Dermis microvascular lymphatic vessel endothelial cell (primary cell): Measurements from ENCODE around the gene STAB1. TPM values are rescaled to one million over a fixed set of nuclear protein-coding genes. Genes with fewer than 3 reads are reported as not detected.

Experiments used
- DNase-seq, 2 donors: peaks; one replicate each; pipeline versions ENCODE4 v3.0.0 to v3.0.0-alpha.2; 2010; ENCODE audit warnings: low read depth in 2 of 2
- total RNA-seq: library from RNA; depleted of rRNA; stranded (reverse); fragments of >200 nt; gene quantifications from 2 replicates; pipeline ENCODE4 v1.2.1, GENCODE V29; 2014

STAB1 gene
- total RNA-seq, 1 donor from 2014 or later = 117 TPM

- DNase-seq = no peak
Observed at GRCh38 chr3:52458031-52458760, 36.9 kb upstream of the STAB1 start.

GRCh38 chr3:52458770-52459545 is 36.2 kb upstream of the STAB1 start:
- DNase-seq = no peak

- DNase-seq = no peak
Observed at GRCh38 chr3:52461874-52462273, 33.3 kb upstream of the STAB1 start.

GRCh38 chr3:52463416-52463815 is 31.7 kb upstream of the STAB1 start:
- DNase-seq = no peak

- no peak for DNase-seq
Observed at GRCh38 chr3:52468336-52468735, 26.8 kb upstream of the STAB1 start.

GRCh38 chr3:52469001-52469400 is 26.1 kb upstream of the STAB1 start:
- DNase-seq = peak in 1 of 2 donors; percentile 51

GRCh38 chr3:52470920-52471319 is 24.2 kb upstream of the STAB1 start:
- DNase-seq = no peak

GRCh38 chr3:52471371-52472238 is 23.5 kb upstream of the STAB1 start:
- peak in 1 of 2 donors; percentile 76 for DNase-seq

- no peak for DNase-seq
Observed at GRCh38 chr3:52472239-52473000, 22.7 kb upstream of the STAB1 start.

- no peak for DNase-seq
Observed at GRCh38 chr3:52473026-52473425, 22.1 kb upstream of the STAB1 start.

- no peak for DNase-seq
Observed at GRCh38 chr3:52477076-52477795, 17.9 kb upstream of the STAB1 start.

GRCh38 chr3:52477796-52478095 is 17.4 kb upstream of the STAB1 start:
- no peak for DNase-seq

- DNase-seq = no peak
Observed at GRCh38 chr3:52479037-52479876, 15.9 kb upstream of the STAB1 start.

GRCh38 chr3:52479877-52480575 is 15.1 kb upstream of the STAB1 start:
- DNase-seq = no peak

GRCh38 chr3:52480768-52481715 is 14.1 kb upstream of the STAB1 start:
- no peak for DNase-seq

- DNase-seq = peak in 1 of 2 donors; percentile 51
Observed at GRCh38 chr3:52481819-52482521, 13.2 kb upstream of the STAB1 start.

- no peak for DNase-seq
Observed at GRCh38 chr3:52483081-52483480, 12.1 kb upstream of the STAB1 start.
